Smooth muscle cell (in vitro differentiated cells): ENCODE data around the gene OTUB1. TPM values are rescaled to one million over a fixed set of nuclear protein-coding genes. Genes with fewer than 3 reads are reported as not detected.

Experiments used
- DNase-seq: peaks from one replicate; lab custom pipeline; 2025; ENCODE audit not compliant: unreplicated experiment; lab: John Stamatoyannopoulos, UW
- H2AFZ ChIP-seq: fragments of 200-600 bp; sonication (generic); 2 replicates; pipeline ENCODE4 v1.6.0; 2016; ENCODE audit warnings: antibody characterized with exemption, low read depth, mild to moderate bottlenecking
- H3F3A ChIP-seq: fragments of 200-600 bp; sonication (generic); 2 replicates; pipeline ENCODE4 v1.6.0; 2017; ENCODE audit warnings: antibody characterized with exemption, low read depth
- H3K27ac ChIP-seq: fragments of 200-600 bp; sonication (generic); 2 replicates; pipeline ENCODE4 v1.5.1; 2016; ENCODE audit warnings: low read depth, mild to moderate bottlenecking
- H3K27me3 ChIP-seq: fragments of 200-600 bp; sonication (generic); 2 replicates; pipeline ENCODE4 v1.6.1; 2016; ENCODE audit warnings: low read depth, mild to moderate bottlenecking
- H3K36me3 ChIP-seq: fragments of 200-600 bp; sonication (generic); 2 replicates; pipeline ENCODE4 v1.5.1; 2016; ENCODE audit warnings: low read depth
- H3K4me1 ChIP-seq: fragments of 200-600 bp; sonication (generic); 2 replicates; pipeline ENCODE4 v1.5.1; 2016; ENCODE audit warnings: low read depth
- H3K4me2 ChIP-seq: fragments of 200-600 bp; sonication (generic); 2 replicates; pipeline ENCODE4 v1.6.0; 2016; ENCODE audit warnings: mild to moderate bottlenecking
- H3K4me3 ChIP-seq: fragments of 200-600 bp; sonication (generic); 2 replicates; pipeline ENCODE4 v1.5.1; 2016; ENCODE audit warnings: mild to moderate bottlenecking
- H3K79me2 ChIP-seq: fragments of 200-600 bp; sonication (generic); 2 replicates; pipeline ENCODE4 v1.6.0; 2016; ENCODE audit warnings: low read depth, mild to moderate bottlenecking
- H3K9ac ChIP-seq: fragments of 200-600 bp; sonication (generic); 2 replicates; pipeline ENCODE4 v1.6.0; 2016; ENCODE audit warnings: low read depth
- H3K9me3 ChIP-seq: fragments of 200-600 bp; sonication (generic); replicated peaks from 2 replicates; pipeline ENCODE4 v1.5.1; 2016; ENCODE audit warnings: low read depth
- H4K20me1 ChIP-seq: fragments of 200-600 bp; sonication (generic); 2 replicates; pipeline ENCODE4 v1.6.0; 2016; ENCODE audit warnings: low read depth
- CTCF ChIP-seq: fragments of 200-600 bp; sonication (generic); IDR thresholded peaks from 2 replicates; pipeline ENCODE4 v1.5.1; 2017; ENCODE audit warnings: borderline replicate concordance, mild to moderate bottlenecking, antibody characterized with exemption; ENCODE audit not compliant: insufficient read depth, poor library complexity, severe bottlenecking
- WGBS: methylation state at CpG from one replicate; pipeline ENCODE4 v1.1.7; 2016; ENCODE audit warnings: low lambda C conversion rate; 5-methylcytosine and 5-hydroxymethylcytosine counted together
- polyA plus RNA-seq: library from polyadenylated mRNA; unstranded; fragments of >200 nt; fragmentation: Nextera tagmentation; extraction: Ambion mirVana; gene quantifications from 2 replicates; pipeline ENCODE4 v1.2.1, GENCODE V29; 2016
- total RNA-seq: library from RNA; depleted of rRNA; stranded (reverse); fragments of >200 nt; gene quantifications from 2 replicates; pipeline ENCODE4 v1.2.3, GENCODE V29; 2014

Gene OTUB1
- total RNA-seq, result 55.2 and 71.5 TPM in 2 replicates
- polyA plus RNA-seq, result 155 and 164 TPM in 2 replicates

GRCh38 chr11:63986156-63986931 is at the start of gene OTUB1:
OTUB1 (plus strand) TSS chr11:63986438; CDS start chr11:63986457, 19 bp downstream.
- H3K27me3 ChIP-seq, result no peaks in the 10 kb centered on the region
- peak within 1 kb of the TSS; percentile 76 for H3K27ac ChIP-seq
- H3K9ac ChIP-seq, result peak within 1 kb of the TSS; percentile 88
- peaks cover 13% of the 10 kb centered on the region for H3K4me1 ChIP-seq
- peaks cover 32% of the 10 kb centered on the region for H3K79me2 ChIP-seq
- H3K4me3 ChIP-seq, result peak within 1 kb of the TSS; percentile 76
- 1% methylated on average over 48 of the region's 63 CpGs for WGBS
- no peaks in the 10 kb centered on the region for H3K9me3 ChIP-seq
- H3K4me2 ChIP-seq, result peak within 1 kb of the TSS; percentile 95
- DNase-seq, result peak; percentile 42
- no peaks in the 10 kb centered on the region for H3F3A ChIP-seq
- TF ChIP-seq CTCF, result no peak
- peaks cover 32% of the 10 kb centered on the region for H4K20me1 ChIP-seq
- H3K36me3 ChIP-seq, result no peaks in the 10 kb centered on the region
- H2AFZ ChIP-seq, result peak within 1 kb of the TSS; percentile 33

GRCh38 chr11:63937713-63938478 is 48.3 kb upstream of the OTUB1 start:
- Histone ChIP-seq H3K9me3 (no peaks in the 10 kb centered on the region), H3K27ac (peak overlapping the region; percentile 30), H3K36me3 (no peaks in the 10 kb centered on the region), H3K4me3 (peak overlapping the region; percentile 87), H3K27me3 (no peaks in the 10 kb centered on the region), H3F3A (no peaks in the 10 kb centered on the region), H3K4me1 (peaks cover 5% of the 10 kb centered on the region), H3K9ac (peak overlapping the region; percentile 11), H3K4me2 (peak overlapping the region; percentile 100), H4K20me1 (peaks cover 11% of the 10 kb centered on the region), H3K79me2 (peaks cover 33% of the 10 kb centered on the region), H2AFZ (peak overlapping the region; percentile 68)
- TF ChIP-seq CTCF, result no peak
- DNase-seq, result no peak
- 29% methylated on average over 30 of the region's 30 CpGs for WGBS

GRCh38 chr11:63938479-63939396 is 47.5 kb upstream of the OTUB1 start, which contains the start of gene NAA40:
NAA40 (plus strand) TSS chr11:63939002; CDS start chr11:63939097, 95 bp downstream.
- peaks cover 19% of the 10 kb centered on the region for H4K20me1 ChIP-seq
- WGBS, result under 1% methylated on average over 45 of the region's 92 CpGs
- no peaks in the 10 kb centered on the region for H3K36me3 ChIP-seq
- H3K4me1 ChIP-seq, result peaks cover 5% of the 10 kb centered on the region
- peak within 1 kb of the TSS; percentile 79 for H2AFZ ChIP-seq
- H3K27me3 ChIP-seq, result no peaks in the 10 kb centered on the region
- peak within 1 kb of the TSS; percentile 87 for H3K4me3 ChIP-seq
- H3K4me2 ChIP-seq, result peak within 1 kb of the TSS; percentile 100
- H3K27ac ChIP-seq, result peak within 1 kb of the TSS; percentile 30
- DNase-seq, result peak; percentile 98
- no peaks in the 10 kb centered on the region for H3K9me3 ChIP-seq
- peaks cover 41% of the 10 kb centered on the region for H3K79me2 ChIP-seq
- H3K9ac ChIP-seq, result peak within 1 kb of the TSS; percentile 80
- H3F3A ChIP-seq, result no peaks in the 10 kb centered on the region
- TF ChIP-seq CTCF, result no peak
